Measurements from ENCODE around the gene LRIG2. TPM values are rescaled to one million over a fixed set of nuclear protein-coding genes. Genes with fewer than 3 reads are reported as not detected.

LRIG2 gene
- polyA plus RNA-seq, 1 of the 3 experiments (the other 2 are of a cell fraction), result 3.8 TPM

- H3K36me3 ChIP-seq (replicated peaks in 1 of 2; ENCODE audit: control insufficient read depth in 1 of 2, insufficient read depth in 2 of 2, low read length in 1 of 2), result peaks cover 26 to 36% of the 10 kb centered on the region in 2 experiments
- no peak overlapping the region for H3K4me2 ChIP-seq
- no peaks in the 10 kb centered on the region for H3K4me1 ChIP-seq (ENCODE audit: control insufficient read depth in 1 of 2, insufficient read depth in 2 of 2, low read depth in 1 of 2, low read length in 1 of 2)
- no peak overlapping the region for H3K27ac ChIP-seq (ENCODE audit: low read depth in 2 of 2, low read length in 1 of 2)
- 96% methylated on average over 6 of the region's 6 CpGs for WGBS (ENCODE audit: low lambda C conversion rate)
- no peaks in the 10 kb centered on the region for H3K9me3 ChIP-seq
- H3K4me3 ChIP-seq (ENCODE audit: low read depth in 2 of 2, low read length in 1 of 2), result no peak overlapping the region
- no peaks in the 10 kb centered on the region for H3K79me2 ChIP-seq (ENCODE audit: insufficient read depth)
- no peak for DNase-seq
- H3F3A ChIP-seq (replicated peaks; ENCODE audit: insufficient read depth), result peaks cover 6% of the 10 kb centered on the region
- H4K20me1 ChIP-seq (ENCODE audit: insufficient read depth), result no peaks in the 10 kb centered on the region
- no peak overlapping the region for H3K9ac ChIP-seq
- H2AFZ ChIP-seq (ENCODE audit: low read depth), result no peak overlapping the region
- POLR2A ChIA-PET, result no interaction called here
- no peaks in the 10 kb centered on the region for H3K27me3 ChIP-seq (ENCODE audit: insufficient read depth)
- TF ChIP-seq SIN3A (IDR thresholded peaks at IDR 0.05; ENCODE audit: borderline replicate concordance, low read depth, low read length) (no peak), SMC3 (IDR thresholded peaks at IDR 0.05; ENCODE audit: low read depth, low read length) (no peak), PBX3 (IDR thresholded peaks at IDR 0.05) (no peak), MAX (IDR thresholded peaks at IDR 0.05; ENCODE audit: low read depth) (no peak), RFX5 (IDR thresholded peaks at IDR 0.05; ENCODE audit: low read length) (no peak), POLR2AphosphoS5 (IDR thresholded peaks at IDR 0.05; ENCODE audit: low read depth, low read length) (no peak), NRF1 (IDR thresholded peaks at IDR 0.05; ENCODE audit: low read depth, low read length) (no peak), FOXM1 (IDR thresholded peaks at IDR 0.05; ENCODE audit: low read depth) (no peak), FOSL2 (IDR thresholded peaks at IDR 0.05; ENCODE audit: borderline replicate concordance, low read depth) (no peak), CHD2 (IDR thresholded peaks at IDR 0.05; ENCODE audit: low read length, partially characterized antibody) (no peak), RAD21 (IDR thresholded peaks at IDR 0.05; ENCODE audit: low read length) (no peak)
- CTCF ChIA-PET, result interaction anchor here (1.2 to 3.3 kb wide), 2 partner anchors 11 to 19 kb away, joined by 3 to 14 read pairs; no protein-coding TSS in a partner anchor
- no peaks in the 10 kb centered on the region for H3K9me2 ChIP-seq
These were observed 56.7 kb downstream of the LRIG2 start for GRCh38 chr1:113129529-113130185.

GRCh38 chr1:113133038-113133437 is 60.0 kb downstream of the LRIG2 start:
- H3K9me3 ChIP-seq, result no peaks in the 10 kb centered on the region
- H3F3A ChIP-seq (replicated peaks; ENCODE audit: insufficient read depth), result peaks cover 10% of the 10 kb centered on the region
- no peak overlapping the region for H2AFZ ChIP-seq (ENCODE audit: low read depth)
- H3K79me2 ChIP-seq (ENCODE audit: insufficient read depth), result no peaks in the 10 kb centered on the region
- peaks cover 4 to 14% of the 10 kb centered on the region in 2 experiments for H3K36me3 ChIP-seq (replicated peaks in 1 of 2; ENCODE audit: control insufficient read depth in 1 of 2, insufficient read depth in 2 of 2, low read length in 1 of 2)
- H3K4me1 ChIP-seq (ENCODE audit: control insufficient read depth in 1 of 2, insufficient read depth in 2 of 2, low read depth in 1 of 2, low read length in 1 of 2), result no peaks in the 10 kb centered on the region; a peak in 1 of 4 replicates
- no peak overlapping the region for H3K4me3 ChIP-seq (ENCODE audit: low read depth in 2 of 2, low read length in 1 of 2)
- no peak overlapping the region for H3K9ac ChIP-seq
- ChIA-PET CTCF (interaction anchor here (0.6 to 3.3 kb wide), 3 partner anchors 7 to 252 kb away, joined by 3 to 14 read pairs (median 4); partner anchors contain the start of gene LRIG2), POLR2A (no interaction called here)
- 94% methylated on average over 4 of the region's 4 CpGs for WGBS (ENCODE audit: low lambda C conversion rate)
- H3K27me3 ChIP-seq (ENCODE audit: insufficient read depth), result no peaks in the 10 kb centered on the region
- no peak overlapping the region for H3K4me2 ChIP-seq
- TF ChIP-seq RAD21 (IDR thresholded peaks at IDR 0.05; ENCODE audit: low read length) (no peak), RCOR1 (IDR thresholded peaks at IDR 0.05; ENCODE audit: low read length) (no peak), POLR2AphosphoS5 (IDR thresholded peaks at IDR 0.05; ENCODE audit: low read depth, low read length) (no peak), YY1 (IDR thresholded peaks at IDR 0.05; ENCODE audit: low read depth) (no peak), NRF1 (IDR thresholded peaks at IDR 0.05; ENCODE audit: low read depth, low read length) (no peak), SIN3A (IDR thresholded peaks at IDR 0.05; ENCODE audit: borderline replicate concordance, low read depth, low read length) (no peak), TCF12 (IDR thresholded peaks at IDR 0.05) (no peak), TEAD4 (IDR thresholded peaks at IDR 0.05; ENCODE audit: borderline replicate concordance, insufficient read depth) (no peak)
- no peak overlapping the region for H3K27ac ChIP-seq (ENCODE audit: low read depth in 2 of 2, low read length in 1 of 2)
- H4K20me1 ChIP-seq (ENCODE audit: insufficient read depth), result no peaks in the 10 kb centered on the region
- H3K9me2 ChIP-seq, result no peaks in the 10 kb centered on the region
- DNase-seq, result no peak

Data from SK-N-SH (cell line).